Left ventricle myocardium superior (tissue), 1 donor: ENCODE data around the gene RASA3. TPM values are rescaled to one million over a fixed set of nuclear protein-coding genes. Genes with fewer than 3 reads are reported as not detected.
"Not testable (repeated sequence)": the region's sequence is repeated elsewhere in the genome, so short reads cannot be mapped to it uniquely, and the experiment has no call there.

ENCODE experiments used
- ATAC-seq: fragments of 200-7000 bp; cut with Tn5 transposase; one replicate; pipeline ENCODE4 v1.9.1; 2020; ENCODE audit warnings: mild to moderate bottlenecking, moderate library complexity
- DNase-seq: peaks from one replicate; pipeline ENCODE4 v3.0.0-alpha.2; 2020
- intact Hi-C: fragments of 100-400 bp; cut with micrococcal nuclease; formaldehyde crosslinking; loops from one replicate; pipeline ENCODE4 v1.11.0; 2022
- total RNA-seq: library from RNA; stranded (reverse); fragmentation: NEBNext Ultra II Directional; extraction: Animal tissue kit (Norgen Biotek cat#: 25700); gene quantifications from one replicate; pipeline ENCODE4 v1.2.1, GENCODE V29; 2021
- donor health status: DM: no; HTN: yes; CAD: no; lungs with severe emphysema.

Gene RASA3
- total RNA-seq, 1 donor from 2014 or later: 12.3 TPM

DNA sequence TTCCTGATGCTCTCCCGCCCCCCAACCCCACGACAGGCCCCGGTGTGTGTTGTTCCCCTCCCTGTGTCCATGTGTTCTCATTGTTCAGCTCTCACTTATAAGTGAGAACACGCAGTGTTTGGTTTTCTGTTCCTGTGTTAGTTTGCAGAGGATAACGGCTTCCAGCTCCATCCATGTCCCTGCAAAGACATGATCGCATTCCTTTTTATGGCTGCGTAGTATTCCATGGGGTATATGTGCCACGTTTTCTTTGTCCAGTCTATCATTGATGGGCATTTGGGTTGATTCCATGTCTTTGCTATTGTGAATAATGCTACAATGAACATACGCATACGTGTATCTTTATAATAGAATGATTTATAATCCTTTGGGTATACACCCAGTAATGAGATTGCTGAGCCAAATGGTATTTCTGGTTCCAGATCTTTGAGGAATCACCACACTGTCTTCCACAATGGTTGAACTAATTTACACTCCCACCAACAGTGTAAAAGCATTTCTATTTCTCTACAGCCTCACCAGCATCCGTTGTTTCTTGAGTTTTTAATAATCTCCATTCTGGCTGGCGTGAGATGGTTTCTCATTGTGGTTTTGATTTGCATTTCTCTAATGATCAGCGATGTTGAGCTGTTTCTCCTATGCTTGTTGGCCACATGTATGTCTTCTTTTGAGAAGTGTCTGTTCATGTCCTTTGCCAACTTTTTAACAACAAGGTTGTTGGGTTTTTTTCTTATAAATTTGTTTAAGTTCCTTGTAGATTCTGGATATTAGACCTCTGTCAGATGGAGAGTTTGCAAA lies 26.6 kb upstream of the RASA3 start:
- ATAC-seq, DNase-seq, intact Hi-C loops: not testable (repeated sequence)

- no peak for ATAC-seq
- intact Hi-C loops: no loop called here
- DNase-seq: no peak
Measured at GRCh38 chr13:114157869-114158495, 25.6 kb upstream of the RASA3 start.

- intact Hi-C loops: no loop called here
- ATAC-seq (no peak), DNase-seq (no peak)
Measured at GRCh38 chr13:114155926-114156883, 23.8 kb upstream of the RASA3 start.

DNA sequence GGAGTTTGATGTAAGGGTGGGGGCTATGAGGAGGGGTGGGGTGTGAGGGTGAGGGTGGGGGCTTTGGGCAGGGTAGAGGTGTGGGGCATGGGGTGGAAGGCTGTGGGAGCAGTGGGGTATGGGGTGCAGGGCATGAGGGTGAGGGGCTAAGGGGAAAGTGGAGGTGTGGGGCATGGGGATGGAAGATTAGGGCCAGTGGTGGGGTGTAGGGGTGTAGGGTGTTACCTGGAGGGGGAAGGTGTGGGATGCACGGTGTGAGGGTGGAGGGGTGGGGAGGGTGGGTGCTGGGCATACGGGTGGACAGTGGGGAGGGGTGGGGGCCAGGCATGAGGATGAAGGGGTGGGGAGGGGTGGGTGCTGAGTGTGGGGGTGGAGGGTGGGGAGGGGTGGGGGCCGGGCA lies 22.9 kb upstream of the RASA3 start:
- ATAC-seq (no peak), DNase-seq (no peak)
- intact Hi-C loops: no loop called here

DNA sequence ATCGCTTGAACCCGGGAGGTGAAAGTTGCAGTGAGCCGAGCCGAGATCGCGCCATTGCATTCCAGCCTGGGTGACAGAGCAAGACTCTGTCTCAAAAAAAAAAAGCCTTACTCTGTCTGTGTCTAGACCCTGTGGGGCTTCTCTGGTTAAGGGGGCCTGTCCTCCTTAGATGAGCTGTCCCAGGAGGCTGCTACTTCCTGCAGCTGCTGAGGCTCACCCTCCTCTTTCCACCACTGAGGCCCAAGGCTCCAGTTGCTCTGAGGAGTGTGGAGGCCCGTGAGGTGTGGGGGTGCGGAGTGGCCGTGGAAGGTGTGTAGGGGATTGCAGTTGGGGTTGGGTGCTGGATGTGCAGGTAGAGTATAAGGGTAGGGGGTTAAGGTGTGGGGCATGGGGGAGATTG lies 22.1 kb upstream of the RASA3 start:
- intact Hi-C loops: no loop called here
- ATAC-seq (no peak), DNase-seq (no peak)

DNA sequence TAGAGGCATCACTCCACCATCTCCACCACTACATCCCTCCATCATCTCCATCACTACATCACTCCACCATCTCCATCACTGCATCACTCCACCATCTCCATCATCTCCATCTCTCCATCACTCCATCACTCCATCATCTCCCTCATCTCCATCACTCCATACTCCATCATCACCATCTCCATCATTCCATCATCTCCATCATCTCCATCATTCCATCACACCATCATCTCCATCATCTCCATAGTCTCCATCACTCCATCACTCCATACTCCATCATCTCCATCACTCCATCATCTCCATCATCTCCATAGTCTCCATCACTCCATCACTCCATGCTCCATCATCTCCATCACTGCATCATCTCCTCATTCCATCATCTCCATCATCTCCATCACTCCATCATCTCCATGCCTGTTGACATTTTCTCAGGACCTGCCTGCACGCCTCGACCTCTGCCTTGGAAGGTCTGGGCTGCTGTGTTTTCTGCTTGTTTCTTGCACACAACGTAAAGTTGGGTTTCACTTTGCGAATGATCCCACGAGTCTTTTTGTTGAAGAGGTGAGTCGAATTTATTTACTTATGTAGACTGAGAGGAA lies 21.2 kb upstream of the RASA3 start:
- ATAC-seq (no peak), DNase-seq (no peak)
- intact Hi-C loops: no loop called here

DNA sequence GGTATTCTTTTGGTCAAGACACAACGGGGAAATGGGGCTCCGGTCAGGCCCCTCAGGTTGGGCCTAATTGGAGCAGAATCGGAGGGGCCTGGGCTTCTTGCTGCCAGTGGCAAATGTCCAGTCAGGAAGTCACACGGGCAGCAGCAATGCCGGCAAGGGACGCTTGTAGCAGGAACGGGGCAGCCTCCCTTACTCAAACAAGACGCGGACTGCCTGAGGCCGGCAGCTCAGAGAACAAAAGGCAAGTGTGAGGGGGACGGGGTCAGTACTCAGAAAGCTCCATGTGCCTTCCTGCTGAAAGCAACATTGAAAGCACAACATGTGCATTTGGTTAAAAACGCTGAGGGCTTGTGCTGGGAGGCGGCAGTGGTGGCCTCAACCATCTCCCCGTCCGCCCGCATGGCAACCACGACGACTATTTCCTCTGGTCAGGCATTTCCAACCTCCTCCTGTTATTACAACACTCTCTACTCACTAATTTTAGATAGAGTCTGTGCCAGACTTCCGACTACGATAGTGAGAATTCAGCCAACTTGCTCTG lies 20.5 kb upstream of the RASA3 start:
- intact Hi-C loops: no loop called here
- DNase-seq (no peak), ATAC-seq (no peak)

GRCh38 chr13:114152285-114152645 lies 19.8 kb upstream of the RASA3 start:
- DNase-seq: no peak
- intact Hi-C loops: no loop called here
- no peak for ATAC-seq

GRCh38 chr13:114151565-114152284 lies 19.3 kb upstream of the RASA3 start:
- peak; percentile 65 for ATAC-seq

GRCh38 chr13:114151031-114151430 lies 18.6 kb upstream of the RASA3 start:
- no peak for ATAC-seq
- DNase-seq: no peak
- intact Hi-C loops: no loop called here

More at GRCh38 chr13:114151565-114152284, 19.3 kb upstream of the RASA3 start:
- DNase-seq: no peak
- intact Hi-C loops: no loop called here

GRCh38 chr13:114149774-114150740 lies 17.6 kb upstream of the RASA3 start:
- ATAC-seq: no peak
- DNase-seq: no peak
- intact Hi-C loops: no loop called here

DNA sequence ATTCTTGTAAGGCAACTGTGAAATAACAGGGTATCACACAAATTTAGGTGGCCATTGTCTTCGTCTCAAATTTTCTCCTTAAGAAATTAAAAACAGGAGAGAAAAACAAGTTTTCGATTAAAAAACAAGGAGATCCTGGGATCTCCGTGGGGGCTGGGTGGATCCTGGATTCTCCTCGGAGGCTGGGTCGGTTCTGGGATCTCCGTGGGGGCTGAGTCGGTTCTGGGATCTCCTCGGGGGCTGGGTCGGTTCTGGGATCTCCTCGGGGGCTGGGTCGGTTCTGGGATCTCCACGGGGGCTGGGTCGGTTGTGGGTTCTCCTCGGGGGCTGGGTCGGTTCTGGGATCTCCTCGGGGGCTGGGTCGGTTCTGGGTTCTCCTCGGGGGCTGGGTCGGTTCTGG lies 16.5 kb upstream of the RASA3 start:
- intact Hi-C loops, ATAC-seq, DNase-seq: not testable (repeated sequence)

DNA sequence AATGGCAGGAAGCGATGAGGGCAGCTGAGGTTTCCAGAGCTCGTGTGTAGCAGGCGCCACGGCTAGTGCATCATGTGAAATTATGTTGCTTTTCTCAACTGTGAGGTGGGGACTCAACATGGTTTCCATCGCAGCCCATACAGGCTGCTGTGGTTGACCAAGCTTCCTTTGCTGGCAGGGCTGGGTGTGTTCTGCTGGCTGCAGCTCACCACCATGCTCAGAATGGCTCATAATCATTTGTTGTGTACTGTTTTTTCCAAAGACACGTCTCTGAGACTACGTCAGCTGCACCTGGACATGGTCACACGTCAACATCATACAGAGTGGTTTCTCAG lies 16.1 kb upstream of the RASA3 start:
- ATAC-seq (peak; percentile 24), DNase-seq (no peak)
- intact Hi-C loops: no loop called here

- DNase-seq: no peak
- intact Hi-C loops: no loop called here
- ATAC-seq: no peak
Measured at GRCh38 chr13:114147803-114148520, 15.5 kb upstream of the RASA3 start.

DNA sequence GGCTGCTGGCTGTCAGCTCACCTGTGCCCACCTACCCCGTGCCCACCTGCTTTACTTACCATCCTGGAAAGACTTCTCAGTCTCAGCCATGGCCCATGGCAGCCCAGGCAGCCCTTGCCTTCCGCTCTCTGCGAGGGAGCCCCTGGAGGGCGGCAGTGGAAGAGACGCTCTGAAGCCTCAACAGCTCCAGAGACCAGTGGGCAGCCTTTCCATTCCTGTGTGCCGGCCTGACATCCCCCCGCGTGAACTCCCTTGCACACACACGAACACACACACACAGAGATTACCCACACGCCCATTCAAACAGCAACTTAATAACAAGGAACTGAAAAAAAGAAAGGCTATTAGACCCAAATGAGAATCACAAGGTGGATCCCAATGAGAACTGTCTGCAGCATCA lies 14.2 kb upstream of the RASA3 start:
- no peak for DNase-seq
- intact Hi-C loops: no loop called here
- no peak for ATAC-seq

DNA sequence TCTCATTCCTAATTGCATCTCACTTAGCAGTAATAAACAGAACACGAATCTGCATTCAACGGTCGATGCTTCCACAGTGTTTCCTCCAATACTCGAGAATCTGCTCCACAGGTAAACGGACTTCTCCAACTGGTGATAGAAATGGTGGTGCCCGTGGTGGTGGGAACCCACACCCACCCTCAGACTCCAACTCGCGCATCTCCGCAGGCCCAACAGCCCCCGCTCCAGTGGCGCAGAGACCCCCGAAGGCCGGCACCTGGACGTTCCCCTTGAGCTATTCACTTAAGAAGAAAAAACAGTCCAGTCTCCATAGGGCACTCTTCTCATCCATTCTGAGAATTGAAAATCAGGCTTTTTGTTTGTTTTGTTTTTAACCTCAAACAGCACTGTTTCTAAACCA lies 13.8 kb upstream of the RASA3 start:
- DNase-seq: no peak
- intact Hi-C loops: no loop called here
- no peak for ATAC-seq

- ATAC-seq: no peak
- no peak for DNase-seq
- intact Hi-C loops: no loop called here
Measured at GRCh38 chr13:114145722-114146121, 13.3 kb upstream of the RASA3 start.
